Measurements from ENCODE around the gene GPATCH2L. TPM values are rescaled to one million over a fixed set of nuclear protein-coding genes. Genes with fewer than 3 reads are reported as not detected.
A peak's percentile ranks its signal among the peaks of the same experiment; 100 is the strongest.

The GPATCH2L gene
- total and polyA plus RNA-seq, 2 donors: 18.5 to 80.1 TPM

DNA sequence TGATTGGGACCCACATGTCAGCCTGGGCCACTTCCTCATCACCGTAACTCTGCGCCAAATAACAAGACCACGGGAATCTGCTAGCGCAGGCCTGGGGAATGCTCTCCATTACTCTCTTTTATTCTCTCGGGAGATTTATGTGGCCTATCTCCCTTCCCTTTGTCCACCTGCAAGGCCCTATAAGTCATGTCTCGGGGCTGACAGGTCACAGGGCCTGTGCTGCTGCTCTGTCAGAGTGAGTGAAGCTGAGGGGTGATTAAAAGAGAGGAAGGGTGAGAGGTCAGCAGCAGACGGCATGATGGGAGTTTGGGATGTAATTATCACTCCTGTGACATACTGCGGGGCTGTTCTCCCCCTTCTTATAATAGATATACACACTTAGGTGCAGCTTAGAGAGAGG, 26.2 kb upstream of the GPATCH2L start:
- H3K4me1 ChIP-seq (ENCODE audit: insufficient read depth): no peaks in the 10 kb centered on the region
- 71% methylated on average over 8 of the region's 8 CpGs for WGBS
- no peak overlapping the region for H3K4me3 ChIP-seq (ENCODE audit: low read depth, low read length)
- no peaks in the 10 kb centered on the region for H3K36me3 ChIP-seq (ENCODE audit: insufficient read depth)
- no peak for DNase-seq (ENCODE audit: extremely low spot score)
- no peak overlapping the region for H3K27ac ChIP-seq (ENCODE audit: low read depth)

- Histone ChIP-seq H3K4me1 (ENCODE audit: insufficient read depth) (no peaks in the 10 kb centered on the region), H3K4me3 (ENCODE audit: low read depth, low read length) (no peak overlapping the region), H3K36me3 (ENCODE audit: insufficient read depth) (no peaks in the 10 kb centered on the region), H3K27ac (ENCODE audit: low read depth) (no peak overlapping the region)
- DNase-seq (ENCODE audit: extremely low spot score): no peak
- WGBS: 83% methylated on average over 5 of the region's 5 CpGs
These were observed 25.6 kb upstream of the GPATCH2L start for GRCh38 chr14:76126076-76126475.

GRCh38 chr14:76129851-76130576, 21.7 kb upstream of the GPATCH2L start:
- no peaks in the 10 kb centered on the region for H3K4me1 ChIP-seq (ENCODE audit: insufficient read depth)
- no peaks in the 10 kb centered on the region for H3K36me3 ChIP-seq (ENCODE audit: insufficient read depth)
- H3K27ac ChIP-seq (ENCODE audit: low read depth): no peak overlapping the region
- no peak for DNase-seq (ENCODE audit: extremely low spot score)
- 52% methylated on average over 3 of the region's 3 CpGs for WGBS
- no peak overlapping the region for H3K4me3 ChIP-seq (ENCODE audit: low read depth, low read length)

GRCh38 chr14:76131071-76131965, 20.4 kb upstream of the GPATCH2L start:
- H3K4me3 ChIP-seq (ENCODE audit: low read depth, low read length): no peak overlapping the region
- WGBS: 17% methylated on average over 30 of the region's 30 CpGs

DNA sequence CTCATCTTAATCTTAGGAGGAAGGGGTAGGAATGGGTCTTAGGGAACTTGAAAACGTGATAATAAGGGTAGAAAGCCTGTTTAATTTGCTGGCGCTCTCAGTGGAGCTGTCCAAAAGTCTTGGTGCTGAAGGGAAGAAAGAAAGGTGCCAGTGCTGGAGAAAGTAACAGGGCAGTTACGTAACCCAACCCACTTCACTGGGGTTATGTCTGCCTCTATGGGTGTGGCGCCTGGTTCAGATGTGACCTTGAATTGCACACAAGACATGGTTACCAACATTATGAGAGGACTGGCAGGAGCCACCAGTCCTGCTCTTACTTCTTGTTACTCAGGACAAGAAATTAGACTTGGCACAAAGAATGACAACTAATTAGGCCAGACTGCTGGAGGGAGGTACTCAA, 18.6 kb upstream of the GPATCH2L start:
- Histone ChIP-seq H3K36me3 (ENCODE audit: insufficient read depth) (no peaks in the 10 kb centered on the region), H3K27ac (ENCODE audit: low read depth) (no peak overlapping the region), H3K4me1 (ENCODE audit: insufficient read depth) (no peaks in the 10 kb centered on the region), H3K4me3 (ENCODE audit: low read depth, low read length) (no peak overlapping the region)
- WGBS: 26% methylated on average over 4 of the region's 4 CpGs
- no peak for DNase-seq (ENCODE audit: extremely low spot score)

More at GRCh38 chr14:76131071-76131965, 20.4 kb upstream of the GPATCH2L start:
- no peaks in the 10 kb centered on the region for H3K36me3 ChIP-seq (ENCODE audit: insufficient read depth)
- H3K4me1 ChIP-seq (ENCODE audit: insufficient read depth): no peaks in the 10 kb centered on the region
- DNase-seq (ENCODE audit: extremely low spot score): no peak
- no peak overlapping the region for H3K27ac ChIP-seq (ENCODE audit: low read depth)

GRCh38 chr14:76134231-76134630, 17.5 kb upstream of the GPATCH2L start:
- Histone ChIP-seq H3K4me3 (ENCODE audit: low read depth, low read length) (no peak overlapping the region), H3K36me3 (ENCODE audit: insufficient read depth) (no peaks in the 10 kb centered on the region), H3K4me1 (ENCODE audit: insufficient read depth) (no peaks in the 10 kb centered on the region), H3K27ac (ENCODE audit: low read depth) (no peak overlapping the region)
- DNase-seq (ENCODE audit: extremely low spot score): no peak
- 91% methylated on average over 19 of the region's 19 CpGs for WGBS

- no peak for DNase-seq (ENCODE audit: extremely low spot score)
- Histone ChIP-seq H3K27ac (ENCODE audit: low read depth) (no peak overlapping the region), H3K4me3 (ENCODE audit: low read depth, low read length) (no peak overlapping the region), H3K36me3 (ENCODE audit: insufficient read depth) (no peaks in the 10 kb centered on the region), H3K4me1 (ENCODE audit: insufficient read depth) (no peaks in the 10 kb centered on the region)
- 58% methylated on average over 7 of the region's 7 CpGs for WGBS
These were observed 16.0 kb upstream of the GPATCH2L start for GRCh38 chr14:76135722-76136121.

GRCh38 chr14:76136476-76137110, 15.1 kb upstream of the GPATCH2L start:
- H3K4me1 ChIP-seq (ENCODE audit: insufficient read depth): no peaks in the 10 kb centered on the region
- WGBS: 26% methylated on average over 13 of the region's 13 CpGs
- H3K27ac ChIP-seq (ENCODE audit: low read depth): no peak overlapping the region
- H3K36me3 ChIP-seq (ENCODE audit: insufficient read depth): no peaks in the 10 kb centered on the region
- H3K4me3 ChIP-seq (ENCODE audit: low read depth, low read length): no peak overlapping the region
- no peak for DNase-seq (ENCODE audit: extremely low spot score)

- DNase-seq (ENCODE audit: extremely low spot score): no peak
- Histone ChIP-seq H3K36me3 (ENCODE audit: insufficient read depth) (no peaks in the 10 kb centered on the region), H3K4me3 (ENCODE audit: low read depth, low read length) (peak overlapping the region; percentile 20), H3K27ac (ENCODE audit: low read depth) (no peak overlapping the region), H3K4me1 (ENCODE audit: insufficient read depth) (no peaks in the 10 kb centered on the region)
- WGBS: 20% methylated on average over 24 of the region's 24 CpGs
These were observed 13.5 kb upstream of the GPATCH2L start for GRCh38 chr14:76138119-76138757.

- H3K4me1 ChIP-seq (ENCODE audit: insufficient read depth): no peaks in the 10 kb centered on the region
- H3K4me3 ChIP-seq (ENCODE audit: low read depth, low read length): peak overlapping the region; percentile 20
- no peak for DNase-seq (ENCODE audit: extremely low spot score)
- WGBS: 13% methylated on average over 50 of the region's 50 CpGs
- H3K27ac ChIP-seq (ENCODE audit: low read depth): no peak overlapping the region
- H3K36me3 ChIP-seq (ENCODE audit: insufficient read depth): no peaks in the 10 kb centered on the region
These were observed 12.7 kb upstream of the GPATCH2L start for GRCh38 chr14:76138758-76139723.

DNA sequence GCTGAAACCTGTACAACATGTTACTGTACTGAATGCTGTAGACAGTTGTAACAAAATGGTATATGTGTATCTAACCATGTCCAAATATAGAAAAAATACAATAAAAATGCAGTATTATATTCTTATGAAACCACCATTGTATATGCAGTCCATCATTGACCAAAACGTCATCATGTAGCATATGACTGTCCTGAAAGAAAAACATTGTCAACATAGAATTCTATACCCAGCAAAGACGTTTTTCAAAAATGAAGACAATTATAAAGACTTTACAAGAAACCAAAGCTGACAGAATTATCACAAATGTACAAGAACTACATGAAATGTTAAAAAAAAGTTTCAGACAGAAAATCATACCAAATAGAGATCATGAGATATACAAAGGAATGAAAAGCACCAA, 8.1 kb upstream of the GPATCH2L start:
- WGBS: 72% methylated on average over 2 of the region's 2 CpGs
- H3K27ac ChIP-seq (ENCODE audit: low read depth): no peak overlapping the region
- no peak overlapping the region for H3K4me3 ChIP-seq (ENCODE audit: low read depth, low read length)
- H3K36me3 ChIP-seq (ENCODE audit: insufficient read depth): no peaks in the 10 kb centered on the region
- DNase-seq (ENCODE audit: extremely low spot score): no peak
- H3K4me1 ChIP-seq (ENCODE audit: insufficient read depth): no peaks in the 10 kb centered on the region

DNA sequence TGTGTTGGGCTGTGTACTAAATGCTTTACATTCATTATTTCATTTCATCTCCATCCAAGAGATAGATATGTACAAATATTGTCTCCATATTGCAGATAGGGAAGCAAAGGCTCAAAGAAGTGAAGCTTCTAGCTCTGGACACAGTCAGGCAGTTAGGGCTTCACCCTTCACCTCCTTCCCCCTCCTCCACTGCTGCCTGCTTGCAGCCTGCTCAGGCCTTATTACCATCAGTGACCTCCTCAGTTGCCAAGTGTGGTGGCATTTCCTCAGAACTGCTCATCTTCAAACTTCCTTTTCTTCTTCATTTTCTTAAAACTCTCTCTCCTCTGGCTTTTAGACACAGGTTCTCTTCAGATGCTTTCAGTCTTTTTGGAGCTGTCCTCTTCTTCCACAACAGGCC, 4.7 kb upstream of the GPATCH2L start:
- Histone ChIP-seq H3K27ac (ENCODE audit: low read depth) (no peak overlapping the region), H3K4me1 (ENCODE audit: insufficient read depth) (no peaks in the 10 kb centered on the region), H3K4me3 (ENCODE audit: low read depth, low read length) (no peak overlapping the region), H3K36me3 (ENCODE audit: insufficient read depth) (no peaks in the 10 kb centered on the region)
- DNase-seq (ENCODE audit: extremely low spot score): no peak

All from urinary bladder (tissue), 4 donors.